GM12864 (cell line): ENCODE data around the gene EZR.

ENCODE experiments used
- DNase-seq: peaks from one replicate; pipeline ENCODE4 v3.0.0-alpha.2; 2011; ENCODE audit warnings: low read depth
- H3K4me3 ChIP-seq: 2 replicates; pipeline ENCODE4 v1.5.1; 2011; ENCODE audit warnings: mild to moderate bottlenecking, low read depth, low read length, control low read depth
- TF ChIP-seq, protein P1 (sequence below): IDR thresholded peaks from 2 replicates; pipeline ENCODE4 v1.5.1; 2011; ENCODE audit warnings: low read depth, mild to moderate bottlenecking, moderate library complexity, low read length, control low read depth, inconsistent platforms; ENCODE audit errors: missing control alignments

EZR gene

DNA sequence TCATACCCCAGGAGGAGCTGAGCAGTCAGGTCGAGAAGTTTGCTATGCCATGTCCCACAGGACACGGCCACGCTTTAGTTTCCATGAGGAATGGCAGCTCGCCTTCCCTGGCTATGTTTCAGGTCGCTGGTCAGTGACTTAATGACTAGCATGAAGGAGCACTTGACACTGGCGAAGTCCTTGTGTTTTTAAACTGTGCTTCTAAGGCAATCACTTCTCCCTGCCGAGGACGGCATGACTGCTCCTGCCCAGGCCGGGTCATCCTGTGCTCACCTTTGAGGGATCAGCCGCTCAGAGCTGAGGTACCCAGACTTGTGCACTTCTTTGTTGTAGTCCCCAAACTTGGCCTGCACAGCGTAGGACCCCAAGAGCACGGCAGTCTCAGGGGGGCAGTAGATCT is 34.1 kb downstream of the EZR start:
- TF ChIP-seq, protein P1, sequence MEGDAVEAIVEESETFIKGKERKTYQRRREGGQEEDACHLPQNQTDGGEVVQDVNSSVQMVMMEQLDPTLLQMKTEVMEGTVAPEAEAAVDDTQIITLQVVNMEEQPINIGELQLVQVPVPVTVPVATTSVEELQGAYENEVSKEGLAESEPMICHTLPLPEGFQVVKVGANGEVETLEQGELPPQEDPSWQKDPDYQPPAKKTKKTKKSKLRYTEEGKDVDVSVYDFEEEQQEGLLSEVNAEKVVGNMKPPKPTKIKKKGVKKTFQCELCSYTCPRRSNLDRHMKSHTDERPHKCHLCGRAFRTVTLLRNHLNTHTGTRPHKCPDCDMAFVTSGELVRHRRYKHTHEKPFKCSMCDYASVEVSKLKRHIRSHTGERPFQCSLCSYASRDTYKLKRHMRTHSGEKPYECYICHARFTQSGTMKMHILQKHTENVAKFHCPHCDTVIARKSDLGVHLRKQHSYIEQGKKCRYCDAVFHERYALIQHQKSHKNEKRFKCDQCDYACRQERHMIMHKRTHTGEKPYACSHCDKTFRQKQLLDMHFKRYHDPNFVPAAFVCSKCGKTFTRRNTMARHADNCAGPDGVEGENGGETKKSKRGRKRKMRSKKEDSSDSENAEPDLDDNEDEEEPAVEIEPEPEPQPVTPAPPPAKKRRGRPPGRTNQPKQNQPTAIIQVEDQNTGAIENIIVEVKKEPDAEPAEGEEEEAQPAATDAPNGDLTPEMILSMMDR: no peak
- no peak for DNase-seq
- no peak overlapping the region for H3K4me3 ChIP-seq

DNA sequence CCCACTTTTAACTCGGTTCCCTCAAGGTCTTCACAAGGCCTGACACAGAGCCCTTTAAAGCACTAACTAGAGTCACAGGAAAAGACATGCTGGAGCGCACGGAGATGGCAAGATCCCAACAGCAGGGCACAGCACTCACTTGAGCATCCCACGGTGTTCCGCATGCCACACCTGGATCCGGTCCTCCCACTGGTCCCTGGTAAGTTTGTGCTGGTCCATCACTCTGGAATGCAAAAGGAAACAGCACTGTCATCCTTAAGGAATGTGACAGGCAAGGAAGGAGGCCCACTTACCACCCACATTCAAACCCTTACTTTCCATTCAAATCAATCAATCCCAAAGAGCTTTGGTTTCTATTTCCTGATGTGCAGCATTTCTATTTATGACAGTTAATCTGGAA is 34.7 kb downstream of the EZR start:
- H3K4me3 ChIP-seq: no peak overlapping the region
- no peak for DNase-seq
- TF ChIP-seq, protein P1: no peak

DNA sequence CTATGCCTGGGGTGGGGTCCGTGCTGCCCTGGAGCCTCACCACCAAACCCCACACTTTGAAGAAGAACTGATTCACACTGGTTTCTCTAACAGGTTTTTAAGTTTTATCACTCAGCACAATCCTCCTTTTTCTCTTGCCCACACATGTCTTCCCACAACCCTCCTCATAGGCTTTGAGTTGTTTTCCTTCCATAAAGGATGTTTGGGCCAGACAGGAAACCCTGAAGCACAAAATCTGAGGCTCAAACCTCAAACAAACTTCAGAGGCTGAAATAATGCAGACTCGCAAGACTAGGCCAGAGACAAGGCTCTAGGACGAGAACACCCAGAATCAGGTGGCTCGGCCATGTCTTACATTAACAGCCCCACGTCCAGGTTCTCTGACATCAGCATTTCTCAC is 35.3 kb downstream of the EZR start:
- DNase-seq: no peak
- TF ChIP-seq, protein P1: no peak

DNA sequence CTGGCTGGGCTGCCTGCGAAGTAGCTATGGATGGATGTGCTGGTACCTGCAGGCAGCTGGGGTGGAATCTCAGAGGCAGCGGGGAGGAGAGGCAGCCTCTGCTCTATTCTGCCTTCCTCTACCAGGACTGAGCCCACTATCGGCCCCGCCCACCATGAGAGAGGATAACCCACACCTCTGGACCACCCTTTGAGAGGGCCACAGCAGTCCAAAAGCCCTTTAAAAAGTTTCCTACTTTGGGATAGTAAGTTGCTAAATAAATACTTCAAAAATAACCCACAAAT is 36.1 kb downstream of the EZR start:
- DNase-seq: no peak
- no peak overlapping the region for H3K4me3 ChIP-seq
- TF ChIP-seq, protein P1: no peak

More for the DNA sequence above, 35.3 kb downstream of the EZR start:
- no peak overlapping the region for H3K4me3 ChIP-seq

DNA sequence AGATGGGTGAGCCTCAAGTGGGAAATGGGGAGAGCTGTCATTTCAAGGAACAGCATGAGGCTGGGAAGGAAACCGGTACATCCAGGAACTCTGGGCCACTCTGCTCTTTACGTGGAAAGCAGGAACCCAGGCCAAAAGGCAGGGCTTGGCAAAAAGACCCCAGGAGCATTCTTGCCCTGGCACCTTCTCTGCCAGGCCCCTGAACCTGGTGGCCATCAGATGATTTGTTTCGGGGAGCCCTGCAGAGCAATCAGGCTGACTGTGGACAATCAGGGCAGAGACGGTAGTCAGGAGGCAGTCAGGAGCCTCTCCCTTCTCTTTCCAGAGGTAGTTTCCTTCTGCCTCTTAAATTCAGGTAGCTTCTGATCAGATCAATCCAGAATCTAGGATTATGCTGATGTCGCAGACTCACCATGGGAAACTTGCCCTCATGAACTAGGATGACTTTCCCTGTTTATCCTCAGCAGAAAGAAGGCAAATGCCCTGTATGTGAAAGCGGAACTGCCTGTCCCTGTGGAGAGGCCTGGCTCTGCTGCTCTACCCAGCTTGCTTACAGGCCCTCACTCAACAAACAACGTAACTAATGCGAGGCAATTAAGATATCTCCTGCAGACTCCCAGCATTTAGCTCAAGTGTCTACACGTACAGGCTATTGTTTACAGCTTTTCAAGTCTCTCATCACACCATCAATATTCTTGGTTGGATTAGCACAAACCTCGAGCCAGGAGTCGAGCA is 36.6 kb downstream of the EZR start:
- no peak overlapping the region for H3K4me3 ChIP-seq
- DNase-seq: no peak
- TF ChIP-seq, protein P1: no peak

DNA sequence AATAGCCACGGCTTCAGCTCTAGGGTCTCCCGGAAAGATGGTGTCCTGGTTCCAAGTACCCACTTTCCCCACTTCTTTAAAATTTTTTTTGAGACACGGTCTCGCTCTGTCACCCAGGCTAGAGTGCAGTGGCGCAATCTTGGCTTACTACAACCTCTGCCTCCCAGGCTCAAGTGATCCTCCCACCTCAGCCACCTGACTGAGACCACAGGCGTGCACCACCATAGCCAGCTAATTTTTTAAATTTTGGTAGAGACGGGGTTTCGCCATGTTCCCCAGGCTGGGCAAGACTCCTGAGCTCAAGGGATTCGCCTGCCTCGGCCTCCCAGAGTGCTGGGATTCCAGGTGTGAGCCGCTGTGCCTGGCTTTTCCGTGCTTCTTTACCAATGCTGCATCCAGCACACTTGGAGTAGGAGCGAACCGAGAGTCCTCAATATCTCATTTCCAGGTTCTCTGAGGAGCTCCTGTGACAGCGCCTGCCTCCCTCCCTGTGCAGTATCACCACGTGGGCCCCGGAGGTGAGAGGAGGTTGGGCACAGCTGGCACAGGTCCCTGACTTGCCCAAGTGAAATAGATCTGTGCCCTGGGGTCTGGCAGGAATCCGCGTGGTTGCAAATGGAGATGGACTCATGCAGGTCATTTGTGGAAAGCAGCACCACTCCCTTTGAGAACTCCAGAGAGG is 37.3 kb downstream of the EZR start:
- no peak for DNase-seq
- TF ChIP-seq, protein P1: no peak
- no peak overlapping the region for H3K4me3 ChIP-seq

DNA sequence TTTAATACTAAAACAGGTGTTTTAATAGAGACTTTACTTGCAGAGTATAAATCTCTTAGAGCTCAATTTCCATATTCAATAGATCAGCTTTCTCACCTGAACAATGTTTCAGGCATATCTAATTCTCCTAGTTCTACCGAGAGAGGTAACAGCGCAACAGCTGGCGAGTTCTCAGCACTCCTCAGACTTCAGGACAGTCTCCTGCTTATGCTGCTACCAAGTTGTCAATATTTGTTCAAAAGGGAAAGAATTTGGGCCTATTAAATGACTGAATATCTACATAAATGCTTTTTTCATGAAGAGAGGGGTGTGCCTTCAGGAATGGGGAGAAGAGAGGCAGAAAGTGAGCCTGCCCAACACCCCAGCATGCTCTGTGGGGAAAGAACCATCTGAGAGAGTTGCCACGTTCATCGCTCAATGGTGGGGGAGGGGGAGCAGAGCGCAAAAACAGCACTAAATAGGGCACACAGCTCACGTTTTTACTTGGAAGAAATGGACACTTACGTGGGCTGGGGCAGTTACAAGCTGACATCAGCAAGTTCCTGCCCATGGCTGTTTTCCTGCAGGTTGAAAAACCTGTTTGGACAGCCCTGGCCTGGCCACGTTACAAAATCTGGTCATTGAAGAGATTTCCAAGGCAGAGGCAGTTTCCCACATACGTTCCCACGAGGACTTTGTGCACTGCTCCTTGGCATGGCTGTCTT is 38.0 kb downstream of the EZR start:
- TF ChIP-seq, protein P1: no peak
- H3K4me3 ChIP-seq: no peak overlapping the region
- no peak for DNase-seq
